ENCODE data around the gene KCNIP4. TPM values are rescaled to one million over a fixed set of nuclear protein-coding genes. Genes with fewer than 3 reads are reported as not detected.

KCNIP4 gene
- total and polyA plus RNA-seq, 2 experiments from 2014 or later = 0.14 to 0.63 TPM

GRCh38 chr4:21802406-21802805 lies 146.2 kb downstream of the KCNIP4 start (continued):
- no peak for TF ChIP-seq ZNF462 (CRISPR knock-in tag; IDR thresholded peaks at IDR 0.05)

- no peak overlapping the region for H3K4me3 Mint-ChIP-seq
- H3K36me3 ChIP-seq (ENCODE audit: insufficient read depth) = no peaks in the 10 kb centered on the region
- H3K79me2 ChIP-seq (replicated peaks; ENCODE audit: insufficient read depth) = no peaks in the 10 kb centered on the region
- H3K27me3 ChIP-seq (ENCODE audit: insufficient read depth) = no peaks in the 10 kb centered on the region
- H3K36me3 Mint-ChIP-seq (ENCODE audit: low read depth) = no peaks in the 10 kb centered on the region; the same call in 2 of the 3 replicates
- no peak overlapping the region for H3K4me3 ChIP-seq
- H2AFZ ChIP-seq = no peak overlapping the region
- H3K27ac ChIP-seq (ENCODE audit: low read depth) = no peak overlapping the region
- H3K9me2 ChIP-seq (ENCODE audit: insufficient read depth) = no peaks in the 10 kb centered on the region; the same call in 1 of the 2 replicates
- ATAC-seq (no peak), DNase-seq (ENCODE audit: low spot score) (no peak)
- no peaks in the 10 kb centered on the region for H3K4me1 ChIP-seq (ENCODE audit: insufficient read depth)
- no peaks in the 10 kb centered on the region for H3K4me1 Mint-ChIP-seq
- H3K27ac Mint-ChIP-seq = no peak overlapping the region
- peaks cover 2% of the 10 kb centered on the region; the same call in 2 of the 3 replicates for H3K9me3 Mint-ChIP-seq
- no peak overlapping the region for H3K4me2 ChIP-seq
- H4K20me1 ChIP-seq (replicated peaks; ENCODE audit: insufficient read depth) = no peaks in the 10 kb centered on the region
- TF ChIP-seq ZNF462 (CRISPR knock-in tag; IDR thresholded peaks at IDR 0.05) = no peak
- no peak for TF ChIP-seq CREB1 (CRISPR knock-in tag; IDR thresholded peaks at IDR 0.05; ENCODE audit: low read depth)
- no peak for TF ChIP-seq EZH2 (IDR thresholded peaks at IDR 0.05; ENCODE audit: low read depth, unreplicated experiment)
- no peak for TF ChIP-seq EZH2phosphoT487 (IDR thresholded peaks at IDR 0.05; ENCODE audit: unreplicated experiment)
- no peak for TF ChIP-seq NANOG (IDR thresholded peaks at IDR 0.05; ENCODE audit: borderline replicate concordance)
- no peaks in the 10 kb centered on the region for H3F3A ChIP-seq (replicated peaks; ENCODE audit: low read depth)
- H3K27me3 Mint-ChIP-seq (ENCODE audit: insufficient read depth, low read depth, poor library complexity) = no peaks in the 10 kb centered on the region
Observed at GRCh38 chr4:21801661-21802385, 146.7 kb downstream of the KCNIP4 start.
